Measurements from ENCODE around the gene LGR4.

Gene LGR4

DNA sequence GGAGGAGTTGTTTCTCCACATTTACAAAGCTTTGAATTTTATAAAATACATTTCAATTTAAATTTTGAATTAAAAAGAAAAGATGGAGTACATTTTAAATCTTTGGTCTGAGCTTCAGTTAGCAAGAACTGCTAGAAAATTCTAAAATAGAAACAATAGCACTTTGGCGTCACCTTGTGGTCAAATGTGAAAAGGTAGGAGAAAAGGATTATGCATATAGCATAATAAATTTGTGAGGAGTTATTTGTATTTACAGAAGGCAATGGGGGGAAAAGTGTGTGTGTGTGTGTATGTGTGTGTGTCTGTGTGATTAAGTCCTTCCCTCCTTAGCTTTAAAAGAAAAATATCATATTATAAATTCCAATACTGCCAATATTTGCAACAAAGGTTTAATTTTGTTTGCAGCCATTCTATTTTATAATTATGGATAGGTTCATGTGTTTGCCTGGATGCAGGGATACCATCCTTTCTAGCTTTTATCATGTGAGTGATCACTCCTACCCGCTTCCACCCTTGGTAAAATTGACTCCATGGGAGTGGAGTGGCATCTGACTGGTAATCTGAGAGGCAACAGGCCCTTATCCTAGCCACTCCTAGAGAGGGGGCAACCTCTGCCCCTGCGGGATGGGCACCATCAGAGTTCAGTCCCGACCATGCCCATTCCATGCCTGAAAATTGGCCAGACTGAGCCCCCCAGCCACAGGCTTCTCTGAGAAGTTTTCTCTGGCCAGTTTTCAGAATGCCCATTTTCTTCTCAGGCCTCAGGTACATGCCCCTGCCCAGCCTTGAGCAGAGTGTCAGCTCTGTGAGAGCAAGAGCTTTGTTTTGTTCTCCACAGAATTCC is 13.6 kb upstream of the LGR4 start:
- peak; percentile 29 for DNase-seq (ENCODE audit: low spot score)

DNA sequence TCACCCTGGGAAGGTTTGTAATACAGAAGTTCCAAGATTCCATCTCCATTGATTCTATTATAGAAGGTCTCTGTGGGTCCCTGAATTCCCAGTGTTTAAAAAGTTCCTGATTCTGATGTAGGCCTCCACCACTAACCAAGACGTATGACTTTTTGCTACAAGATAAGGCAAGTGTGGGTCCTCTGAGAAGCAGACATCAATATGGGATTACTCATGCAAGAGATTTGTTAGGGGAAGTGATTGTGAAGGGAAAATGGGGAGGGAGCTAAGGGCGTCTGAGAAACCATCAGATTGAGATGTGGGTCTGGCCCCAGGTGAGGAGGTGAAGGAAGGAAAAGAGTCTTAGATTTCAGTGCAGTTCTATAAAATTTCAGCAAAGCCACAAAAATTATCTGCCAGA is 10.2 kb upstream of the LGR4 start:
- DNase-seq (ENCODE audit: low spot score) = no peak

DNA sequence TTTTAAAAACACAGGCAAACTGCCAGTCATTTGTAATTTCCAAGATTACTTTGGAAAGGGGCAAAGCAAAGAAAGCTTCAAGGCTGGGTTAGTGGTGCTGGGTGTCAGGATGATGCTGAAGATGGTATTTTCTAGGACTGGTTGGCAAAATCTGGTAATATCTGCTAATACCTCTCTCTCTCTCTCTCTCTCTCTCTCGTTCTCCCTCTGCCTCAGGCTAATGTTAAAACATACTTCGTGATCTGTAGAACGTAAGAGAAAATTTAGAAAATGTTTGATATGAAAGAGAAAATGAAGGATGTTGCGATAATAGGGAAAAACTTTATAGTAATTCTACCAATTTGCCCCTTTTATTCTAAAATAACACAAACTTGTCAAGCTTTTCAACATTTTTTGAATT is 9.4 kb upstream of the LGR4 start:
- no peak for DNase-seq (ENCODE audit: low spot score)

DNA sequence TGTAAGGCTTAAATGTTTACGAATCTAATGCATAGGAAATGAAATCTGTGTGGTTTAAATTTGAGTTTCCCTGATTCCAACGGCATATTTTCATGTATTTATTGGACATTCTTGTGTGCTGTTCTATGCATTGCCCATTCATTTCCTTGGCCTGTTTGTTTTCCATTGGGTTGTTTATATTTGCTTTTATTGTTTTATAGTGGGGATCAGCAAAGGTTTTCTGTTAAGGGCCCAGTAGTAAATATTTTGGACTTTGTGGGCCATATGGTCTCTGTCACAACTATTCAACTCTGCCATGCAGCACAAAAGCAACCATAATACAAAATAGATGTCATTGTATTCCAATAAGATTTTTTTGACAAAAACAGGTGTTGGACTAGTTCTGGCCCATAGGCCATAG is 5.2 kb upstream of the LGR4 start:
- DNase-seq (ENCODE audit: low spot score) = no peak

GRCh38 chr11:27477243-27477642 is 4.7 kb upstream of the LGR4 start:
- no peak for DNase-seq (ENCODE audit: low spot score)

DNA sequence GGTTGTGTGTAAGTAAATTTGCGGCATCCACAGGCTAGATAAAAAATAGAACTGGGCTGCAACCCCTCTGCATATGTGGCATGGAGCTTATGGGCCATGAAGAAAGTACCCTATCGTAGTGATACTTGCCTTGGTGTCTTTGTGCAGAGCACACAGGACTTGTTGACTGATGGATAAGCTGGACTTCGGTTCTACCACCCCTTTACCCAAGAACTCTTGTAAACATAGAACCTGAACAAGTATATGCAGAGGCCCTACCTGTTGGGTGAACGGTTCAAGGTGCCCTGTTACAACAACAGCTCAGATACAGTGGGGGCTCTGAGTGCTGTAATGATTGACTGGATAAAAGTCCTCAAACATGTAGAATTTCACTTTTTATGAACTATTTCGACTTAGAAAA is 3.0 kb upstream of the LGR4 start:
- no peak for DNase-seq (ENCODE audit: low spot score)

GRCh38 chr11:27473017-27473406 is 422 bp upstream of the LGR4 start:
- no peak for DNase-seq (ENCODE audit: low spot score)

- DNase-seq (ENCODE audit: low spot score) = peak; percentile 74
Measured at GRCh38 chr11:27471589-27472397, 797 bp downstream of the LGR4 start.

GRCh38 chr11:27470826-27471588 is 1.6 kb downstream of the LGR4 start:
- no peak for DNase-seq (ENCODE audit: low spot score)

DNA sequence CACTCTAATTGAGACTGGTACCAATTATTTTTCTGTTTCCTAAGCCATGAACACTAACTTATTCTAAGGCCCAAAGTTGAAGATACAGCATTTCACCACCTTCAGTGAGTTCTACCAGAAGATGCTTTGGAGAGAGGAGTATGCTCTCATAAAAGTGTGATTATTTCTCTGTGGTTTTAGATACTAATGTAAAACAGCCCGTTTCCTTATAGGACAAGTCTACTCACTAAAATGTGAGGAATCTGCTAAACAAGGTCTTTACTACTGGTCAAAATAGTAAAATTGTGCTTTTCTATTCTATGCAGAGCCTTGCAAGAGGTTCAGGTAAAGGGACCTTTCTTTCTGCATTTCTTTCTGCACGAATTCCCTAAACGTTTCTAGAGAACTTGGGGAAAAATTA is 2.4 kb downstream of the LGR4 start:
- no peak for DNase-seq (ENCODE audit: low spot score)

DNA sequence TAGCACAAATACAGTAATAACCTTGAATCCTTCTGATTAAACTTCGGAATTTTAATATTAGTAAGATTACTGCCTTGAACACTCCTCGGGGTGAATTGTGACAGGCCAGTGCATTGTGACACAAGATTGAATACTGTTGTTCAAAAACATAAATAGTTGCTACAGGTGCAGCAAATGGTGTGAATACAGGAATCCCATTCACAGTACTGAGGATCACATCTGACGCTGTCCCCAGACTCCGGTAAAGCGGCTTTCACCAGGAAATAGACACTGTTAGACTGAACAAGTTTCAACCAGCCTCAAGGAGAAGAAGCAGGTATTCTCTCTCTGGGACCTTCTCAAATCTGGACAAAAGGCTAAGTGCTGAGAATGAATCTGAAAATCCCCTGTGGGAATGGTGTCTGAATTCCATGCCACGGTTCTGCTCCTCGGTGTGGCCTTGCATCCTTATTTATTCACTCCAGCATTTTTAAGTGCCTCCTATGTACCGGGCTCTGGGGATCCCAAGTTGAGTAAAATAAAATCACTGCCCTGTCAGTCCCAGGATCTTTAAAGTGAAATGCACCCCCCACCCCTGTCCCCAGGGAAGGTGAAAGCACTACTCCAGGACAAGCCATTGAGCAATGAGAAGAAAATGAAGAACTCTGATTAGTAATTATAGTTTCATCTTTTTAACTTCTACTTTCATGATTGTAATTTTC is 3.4 kb downstream of the LGR4 start:
- DNase-seq (ENCODE audit: low spot score) = no peak

DNA sequence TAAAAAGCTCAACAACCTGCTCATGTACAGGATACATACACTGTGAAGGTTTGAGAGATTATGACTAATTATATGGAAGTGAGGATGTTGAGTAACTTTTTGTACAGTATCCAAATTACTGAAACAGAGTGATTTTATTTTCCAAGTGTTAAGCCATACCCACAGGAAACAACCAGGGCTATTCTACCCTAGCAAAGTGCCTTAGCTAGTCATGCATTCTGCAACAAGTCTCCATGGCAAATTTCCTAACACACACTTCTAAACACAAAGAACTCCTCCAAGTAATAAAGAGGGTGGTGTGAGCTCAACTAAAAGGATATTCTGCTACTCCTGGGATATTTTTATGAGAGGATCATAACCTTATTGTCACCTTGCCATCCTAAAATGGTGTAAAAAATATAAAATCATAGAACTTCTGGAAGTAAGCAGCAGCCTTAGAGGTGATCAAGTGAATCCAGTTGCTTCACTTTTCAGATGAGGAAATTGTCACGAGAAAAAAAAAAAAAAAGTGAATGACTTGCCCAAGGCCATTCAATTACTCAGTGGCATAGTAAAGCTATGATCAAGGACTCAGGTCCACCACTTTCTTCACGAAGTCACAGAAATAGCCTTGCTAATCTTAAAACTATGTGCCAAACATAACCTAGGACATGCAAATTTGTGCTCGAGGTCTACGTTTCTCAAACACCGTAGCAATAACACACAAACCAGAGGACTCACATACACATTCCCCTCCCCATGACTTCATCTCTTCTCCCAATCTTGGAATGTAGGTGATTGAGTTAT is 4.2 kb downstream of the LGR4 start:
- no peak for DNase-seq (ENCODE audit: low spot score)

DNA sequence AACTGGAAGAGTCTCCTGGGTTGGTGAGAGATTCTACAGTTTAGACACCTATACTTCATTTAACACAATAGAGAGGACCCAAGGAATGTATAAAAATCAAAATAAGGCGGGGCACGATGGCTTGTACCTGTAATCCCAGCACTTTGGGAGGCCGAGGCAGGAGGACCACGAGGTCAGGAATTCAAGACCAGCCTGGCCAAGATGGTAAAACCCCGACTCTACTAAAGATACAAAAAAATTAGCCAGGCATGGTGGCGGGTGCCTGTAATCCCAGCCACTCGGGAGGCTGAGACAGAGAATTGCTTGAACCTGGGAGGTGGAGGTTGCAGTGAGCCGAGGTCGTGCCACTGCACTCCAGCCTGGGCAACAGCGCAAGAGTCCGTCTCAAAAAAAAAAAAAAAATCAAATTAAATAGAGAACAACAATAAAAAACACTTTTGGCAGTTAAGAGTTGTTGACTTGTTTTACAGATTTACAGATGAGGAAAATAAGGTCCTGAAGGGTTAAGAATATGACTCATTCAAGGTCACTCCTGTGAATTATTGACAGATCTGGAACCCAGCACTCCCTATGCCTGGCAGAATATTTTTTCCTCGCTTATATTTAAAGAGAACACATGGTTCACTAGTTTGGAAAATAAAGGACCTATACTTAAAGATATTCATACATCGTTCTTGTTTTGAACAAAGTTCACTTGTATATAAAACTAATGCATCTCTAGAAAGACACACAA is 5.2 kb downstream of the LGR4 start:
- DNase-seq (ENCODE audit: low spot score) = no peak

- no peak for DNase-seq (ENCODE audit: low spot score)
Measured at GRCh38 chr11:27466363-27466762, 6.2 kb downstream of the LGR4 start.

- no peak for DNase-seq (ENCODE audit: low spot score)
Measured at GRCh38 chr11:27465629-27466028, 7.0 kb downstream of the LGR4 start.

DNA sequence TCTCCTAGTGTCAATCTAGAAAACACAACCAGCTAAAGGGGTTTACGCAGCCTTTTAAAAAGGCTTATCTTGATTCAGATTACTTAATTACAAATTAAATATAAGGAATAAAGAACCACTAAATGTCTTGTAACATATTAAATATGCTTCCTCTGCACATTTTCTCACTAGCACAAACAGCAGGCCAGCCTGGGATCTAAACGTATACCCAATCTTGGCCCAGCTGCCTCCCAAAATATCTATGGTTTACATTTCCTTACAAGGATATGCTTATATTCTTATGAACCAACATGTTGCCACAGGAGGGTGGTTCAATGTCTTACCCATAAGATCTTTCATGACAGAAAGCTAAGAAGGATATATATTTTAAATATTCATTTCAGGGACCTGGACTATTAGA is 7.7 kb downstream of the LGR4 start:
- DNase-seq (ENCODE audit: low spot score) = no peak

GRCh38 chr11:27464289-27464696 is 8.3 kb downstream of the LGR4 start:
- peak; percentile 14 for DNase-seq (ENCODE audit: low spot score)

- no peak for DNase-seq (ENCODE audit: low spot score)
Measured at GRCh38 chr11:27462543-27462942, 10.0 kb downstream of the LGR4 start.

- no peak for DNase-seq (ENCODE audit: low spot score)
Measured at GRCh38 chr11:27460158-27460978, 12.2 kb downstream of the LGR4 start.

DNA sequence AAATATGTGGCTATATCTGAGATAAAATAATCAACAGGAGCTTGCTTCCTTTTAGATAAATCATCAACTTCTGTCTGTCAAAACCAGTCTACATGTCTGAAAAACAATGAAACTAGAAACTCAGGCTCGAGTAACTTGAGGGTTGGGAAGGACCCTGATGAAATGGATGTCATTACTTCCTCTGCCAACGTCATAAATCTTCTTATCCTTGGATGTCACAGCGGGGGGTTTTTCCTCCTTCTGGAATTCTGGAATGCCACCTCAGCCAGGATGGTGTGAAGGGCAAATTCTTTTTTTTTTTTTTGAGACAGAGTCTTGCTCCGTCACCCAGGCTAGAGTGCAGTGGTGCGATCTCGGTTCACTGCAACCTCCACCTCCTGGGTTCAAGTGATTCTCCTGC is 13.4 kb downstream of the LGR4 start:
- DNase-seq (ENCODE audit: low spot score) = no peak
